Measurements from ENCODE around the gene SAMD5.

DNA sequence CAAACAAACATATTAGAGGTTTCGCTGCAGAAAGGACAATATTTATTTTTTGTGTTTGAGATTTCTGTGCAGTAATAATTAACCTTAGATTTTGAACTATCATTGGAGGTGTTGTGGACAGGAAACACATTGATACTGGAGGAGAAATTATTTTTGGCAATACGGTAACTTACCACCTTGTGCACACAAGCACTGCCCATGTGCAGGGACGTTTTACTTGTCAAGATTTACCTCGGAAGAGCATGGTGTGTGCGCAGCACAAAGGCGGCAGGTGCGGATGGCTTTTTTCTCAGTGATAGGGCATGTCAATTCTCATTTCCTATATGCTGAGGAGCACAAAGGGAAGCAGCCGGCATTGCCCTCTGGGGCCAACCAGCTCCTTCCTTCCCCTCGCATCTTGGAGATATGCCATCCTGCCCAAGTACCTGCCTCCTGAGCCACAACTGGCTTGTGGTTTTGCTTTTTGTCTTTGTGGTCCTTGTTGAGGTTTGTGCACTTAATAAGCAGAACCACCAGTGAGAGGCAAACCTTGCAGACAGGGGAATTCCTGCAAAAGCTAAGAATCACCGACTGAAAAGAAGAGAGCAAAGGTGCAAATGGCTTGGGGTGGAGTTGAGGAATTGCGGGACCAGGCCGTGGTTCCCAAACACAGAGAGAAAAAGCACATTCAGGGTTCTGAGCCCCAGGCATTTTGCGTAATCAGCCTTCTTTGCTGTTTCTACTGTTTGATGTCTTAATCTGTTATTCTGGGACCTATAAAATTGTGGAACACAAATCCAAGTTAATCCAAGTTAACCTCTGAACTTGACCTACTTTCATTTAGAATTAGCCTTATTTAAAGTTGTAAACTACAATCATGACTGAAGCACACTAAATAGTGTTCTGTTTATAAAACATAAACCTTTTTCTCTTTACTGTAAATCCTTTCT lies 21.9 kb downstream of the SAMD5 start:
- no peak for TF ChIP-seq ZNF274 (IDR thresholded peaks at IDR 0.05; ENCODE audit: low read depth, low read length)
- TF ChIP-seq YY1 (IDR thresholded peaks at IDR 0.05; ENCODE audit: insufficient read depth, insufficient read length) = no peak
- no peak for TF ChIP-seq SUZ12 (IDR thresholded peaks at IDR 0.05; ENCODE audit: extremely low read depth, insufficient read depth, insufficient read length)
